HG02938 (cell line): ENCODE results near the gene OR6B2.
"Not testable (repeated sequence)": the region's sequence is repeated elsewhere in the genome, so short reads cannot be mapped to it uniquely, and the experiment has no call there.

ENCODE experiments used
- ATAC-seq: cut with Tn5 transposase; IDR thresholded peaks from one replicate; pipeline ENCODE4 v1.9.1; 2021; ENCODE audit warnings: mild to moderate bottlenecking, moderate library complexity; ENCODE audit not compliant: unreplicated experiment

The OR6B2 gene

GRCh38 chr2:240030379-240031094 is at the start of gene OR6B2:
Gene OR6B2, minus strand, starts transcription at chr2:240030429. Its CDS starts 0 bp downstream, at chr2:240030429.
- no peak for ATAC-seq

- no peak for ATAC-seq
Measured at GRCh38 chr2:240078631-240079030, 48.4 kb upstream of the OR6B2 start.

- ATAC-seq = no peak
Measured at GRCh38 chr2:240077442-240077841, 47.2 kb upstream of the OR6B2 start.

GRCh38 chr2:240074545-240074944 is 44.3 kb upstream of the OR6B2 start:
- no peak for ATAC-seq

- no peak for ATAC-seq
Measured at GRCh38 chr2:240070907-240071306, 40.7 kb upstream of the OR6B2 start.

GRCh38 chr2:240069829-240070228 is 39.6 kb upstream of the OR6B2 start:
- no peak for ATAC-seq

GRCh38 chr2:240068193-240068592 is 38.0 kb upstream of the OR6B2 start:
- no peak for ATAC-seq

- no peak for ATAC-seq
Measured at GRCh38 chr2:240066489-240066888, 36.3 kb upstream of the OR6B2 start.

- no peak for ATAC-seq
Measured at GRCh38 chr2:240064898-240065297, 34.7 kb upstream of the OR6B2 start.

- no peak for ATAC-seq
Measured at GRCh38 chr2:240060977-240061591, 30.9 kb upstream of the OR6B2 start.

- no peak for ATAC-seq
Measured at GRCh38 chr2:240056678-240057077, 26.4 kb upstream of the OR6B2 start.

GRCh38 chr2:240055177-240055917 is 25.1 kb upstream of the OR6B2 start:
- ATAC-seq = no peak

- ATAC-seq = no peak
Measured at GRCh38 chr2:240053173-240054155, 23.2 kb upstream of the OR6B2 start, which contains the start of gene OR6B3. Gene OR6B3, minus strand, starts transcription at chr2:240053521.

- no peak for ATAC-seq
Measured at GRCh38 chr2:240052524-240052923, 22.3 kb upstream of the OR6B2 start.

GRCh38 chr2:240051697-240052096 is 21.5 kb upstream of the OR6B2 start:
- ATAC-seq = no peak

GRCh38 chr2:240050278-240050677 is 20.0 kb upstream of the OR6B2 start:
- ATAC-seq = no peak

GRCh38 chr2:240048237-240048636 is 18.0 kb upstream of the OR6B2 start:
- ATAC-seq = no peak

- no peak for ATAC-seq
Measured at GRCh38 chr2:240045098-240045497, 14.9 kb upstream of the OR6B2 start.

- ATAC-seq = not testable (repeated sequence)
Measured at GRCh38 chr2:240044096-240044495, 13.9 kb upstream of the OR6B2 start.

GRCh38 chr2:240043279-240043989 is 13.2 kb upstream of the OR6B2 start:
- no peak for ATAC-seq
